NCI-H2107 (cell line): ENCODE measurements around the gene TSBP1.
"Not testable (repeated sequence)": the region's sequence is repeated elsewhere in the genome, so short reads cannot be mapped to it uniquely, and the experiment has no call there.

ENCODE experiments used
- DNase-seq: peaks from one replicate; lab custom pipeline; 2025; lab: John Stamatoyannopoulos, UW

Gene TSBP1

GRCh38 chr6:32288426-32288825 lies 83.3 kb downstream of the TSBP1 start:
- no peak for DNase-seq

- not testable (repeated sequence) for DNase-seq
Measured at GRCh38 chr6:32273801-32274577, 97.7 kb downstream of the TSBP1 start.

GRCh38 chr6:32271429-32271828 lies 100.3 kb downstream of the TSBP1 start:
- DNase-seq = no peak

GRCh38 chr6:32268459-32268858 lies 103.2 kb downstream of the TSBP1 start:
- not testable (repeated sequence) for DNase-seq

- DNase-seq = no peak
Measured at GRCh38 chr6:32267035-32267434, 104.7 kb downstream of the TSBP1 start.

GRCh38 chr6:32257262-32257661 lies 114.4 kb downstream of the TSBP1 start:
- DNase-seq = not testable (repeated sequence)

- DNase-seq = no peak
Measured at GRCh38 chr6:32255199-32256153, 116.2 kb downstream of the TSBP1 start.

GRCh38 chr6:32254761-32255198 lies 116.9 kb downstream of the TSBP1 start:
- no peak for DNase-seq

- no peak for DNase-seq
Measured at GRCh38 chr6:32252331-32253009, 119.2 kb downstream of the TSBP1 start.

- no peak for DNase-seq
Measured at GRCh38 chr6:32249262-32249661, 122.4 kb downstream of the TSBP1 start.

GRCh38 chr6:32247401-32247800 lies 124.3 kb downstream of the TSBP1 start:
- no peak for DNase-seq

- no peak for DNase-seq
Measured at GRCh38 chr6:32244946-32245398, 126.7 kb downstream of the TSBP1 start.

GRCh38 chr6:32244270-32244669 lies 127.4 kb downstream of the TSBP1 start:
- no peak for DNase-seq
